HepG2 (cell line): ENCODE data around the gene PLA1A. TPM values are rescaled to one million over a fixed set of nuclear protein-coding genes. Genes with fewer than 3 reads are reported as not detected.

Experiments used
- ATAC-seq: fragments of 200-7000 bp; cut with Tn5 transposase; 3 replicates; pipeline ENCODE4 v1.9.1; 2020; ENCODE audit warnings: mild to moderate bottlenecking, moderate library complexity
- BruUV-seq: library from RNA; stranded (reverse); fragments of 400-500 nt; replicated peaks from 2 replicates; lab custom pipeline; 2021; lab: Mats Ljungman, UMichigan
- CTCF ChIA-PET: fragments of 300-600 bp; formaldehyde crosslinking; extraction: SDS; loops from one replicate; lab custom pipeline; 2021; ENCODE audit warnings: low total read pairs, inconsistent platforms, low intra/inter-chr PET ratio; lab: Yijun Ruan, JAX
- POLR2A ChIA-PET: fragments of 350-600 bp; sonication (Branson Sonifier 250); formaldehyde crosslinking; loops from one replicate; lab custom pipeline; 2020; ENCODE audit warnings: antibody characterized with exemption, inconsistent platforms; lab: Yijun Ruan, JAX
- DNase-seq: peaks from one replicate; pipeline ENCODE4 v3.0.0-alpha.2; 2015; ENCODE audit warnings: low spot score
- FAIRE-seq: peaks from 3 replicates; lab custom pipeline; 2011; peaks lifted over from hg19 to GRCh38; lab: Jason Lieb, UNC
- H2AFZ ChIP-seq: one replicate; pipeline ENCODE4 v1.6.1; 2011; ENCODE audit warnings: low read length, inconsistent platforms
- H3K27ac ChIP-seq: fragments of 300-600 bp; 3 replicates; pipeline ENCODE4 v1.8.0; 2011; ENCODE audit warnings: mixed run types, mild to moderate bottlenecking, mixed read lengths, low read length, inconsistent platforms; ENCODE audit not compliant: insufficient read depth; ENCODE audit errors: extremely low read length
- H3K27me3 ChIP-seq, 2 experiments: fragments of 200-600 bp in 1 of 2; 2 replicates in 1 of 2; 3 replicates in 1 of 2; pipeline versions ENCODE4 v1.6.0 to v1.8.0; 2011; ENCODE audit warnings: low read length in 2 of 2, mild to moderate bottlenecking in 2 of 2, moderate library complexity in 2 of 2, inconsistent platforms in 1 of 2; ENCODE audit not compliant: insufficient read depth in 2 of 2, control insufficient read depth in 1 of 2
- H3K36me3 ChIP-seq, 2 experiments: fragments of 200-600 bp in 1 of 2; replicated peaks in 1 of 2; 2 replicates in 1 of 2; 3 replicates in 1 of 2; pipeline versions ENCODE4 v1.5.1 to v1.8.0; 2011; ENCODE audit warnings: low read length in 2 of 2, inconsistent platforms in 1 of 2; ENCODE audit not compliant: insufficient read depth in 2 of 2, control insufficient read depth in 1 of 2
- H3K4me1 ChIP-seq: 2 replicates; pipeline ENCODE4 v1.5.1; 2012; ENCODE audit warnings: low read length, inconsistent platforms; ENCODE audit not compliant: insufficient read depth
- H3K4me2 ChIP-seq: 2 replicates; pipeline ENCODE4 v1.6.0; 2011; ENCODE audit warnings: low read depth, low read length, inconsistent platforms
- H3K4me3 ChIP-seq, 3 experiments: fragments of 200-600 bp in 1 of 3; sonication (generic), shearing (Covaris generic) in 1 of 3; replicated peaks in 1 of 3; 2 replicates each; pipeline ENCODE4 v1.5.1; 2011 to 2016; ENCODE audit warnings: low read length in 3 of 3, inconsistent platforms in 2 of 3, low read depth in 2 of 3, mild to moderate bottlenecking in 2 of 3, control low read depth in 1 of 3, mixed read lengths in 1 of 3; ENCODE audit not compliant: insufficient read depth in 1 of 3
- H3K79me2 ChIP-seq: one replicate; pipeline ENCODE4 v1.6.1; 2011; ENCODE audit warnings: low read length, inconsistent platforms; ENCODE audit not compliant: insufficient read depth
- H3K9ac ChIP-seq: 2 replicates; pipeline ENCODE4 v1.6.0; 2011; ENCODE audit warnings: mild to moderate bottlenecking, low read depth, low read length, inconsistent platforms; ENCODE audit not compliant: insufficient read depth
- H3K9me3 ChIP-seq: 2 replicates; pipeline ENCODE4 v1.5.1; 2012; ENCODE audit warnings: mild to moderate bottlenecking, low read length
- H4K20me1 ChIP-seq: 2 replicates; pipeline ENCODE4 v1.6.0; 2011; ENCODE audit warnings: inconsistent platforms, mild to moderate bottlenecking, low read length, moderate library complexity; ENCODE audit not compliant: insufficient read depth
- NONO ChIP-seq, 2 experiments: fragments of 450-650 bp in 1 of 2; sonication (generic) in 1 of 2; formaldehyde crosslinking in 1 of 2; IDR thresholded peaks in 1 of 2; conservative IDR thresholded peaks in 1 of 2; 2 replicates each; pipeline versions ENCODE4 v1.6.1 to v1.8.0; 2017 to 2022; ENCODE audit warnings: mild to moderate bottlenecking in 1 of 2, missing genetic modification reagents in 1 of 2, moderate library complexity in 1 of 2
- PAX8 ChIP-seq: sonication (generic); formaldehyde crosslinking; IDR thresholded peaks from 2 replicates; pipeline ENCODE4 v1.8.0; 2022; ENCODE audit warnings: mild to moderate bottlenecking, missing genetic modification reagents, borderline replicate concordance
- POLR2AphosphoS5 ChIP-seq: IDR thresholded peaks from 2 replicates; pipeline ENCODE4 v1.6.1; 2012; ENCODE audit warnings: low read depth, low read length
- SP140L ChIP-seq: sonication (generic); formaldehyde crosslinking; IDR thresholded peaks from 2 replicates; pipeline ENCODE4 v1.4.0; 2020; ENCODE audit warnings: missing genetic modification reagents, borderline replicate concordance
- STAG1 ChIP-seq: sonication (generic); formaldehyde crosslinking; IDR thresholded peaks from 2 replicates; pipeline ENCODE4 v1.4.0; 2020; ENCODE audit warnings: missing genetic modification reagents
- TBL1XR1 ChIP-seq: fragments of 150-350 bp; IDR thresholded peaks from 2 replicates; pipeline ENCODE4 v1.6.1; 2014; ENCODE audit warnings: borderline replicate concordance, low read length; ENCODE audit not compliant: partially characterized antibody
- UBTF ChIP-seq: sonication (generic); formaldehyde crosslinking; IDR thresholded peaks from 2 replicates; pipeline ENCODE4 v1.4.0; 2020; ENCODE audit warnings: mild to moderate bottlenecking, missing genetic modification reagents
- XBP1 ChIP-seq: sonication (generic); formaldehyde crosslinking; IDR thresholded peaks from 2 replicates; pipeline ENCODE4 v1.5.0; 2020; ENCODE audit warnings: missing genetic modification reagents
- ZFAT ChIP-seq: sonication (generic); formaldehyde crosslinking; conservative IDR thresholded peaks from 2 replicates; pipeline ENCODE4 v1.8.1; 2023; ENCODE audit warnings: missing genetic modification reagents, inconsistent platforms
- ZNF296 ChIP-seq: sonication (generic); formaldehyde crosslinking; conservative IDR thresholded peaks from 2 replicates; pipeline ENCODE4 v1.5.0; 2020; ENCODE audit warnings: mild to moderate bottlenecking, missing genetic modification reagents
- ZNF333 ChIP-seq: sonication (generic); formaldehyde crosslinking; IDR thresholded peaks from 2 replicates; pipeline ENCODE4 v1.4.0; 2020; ENCODE audit warnings: mild to moderate bottlenecking, missing genetic modification reagents, borderline replicate concordance
- ZNF367 ChIP-seq: sonication (generic); formaldehyde crosslinking; IDR thresholded peaks from 2 replicates; pipeline ENCODE4 v1.4.0; 2020; ENCODE audit warnings: missing genetic modification reagents, borderline replicate concordance
- ZNF512 ChIP-seq: sonication (generic); formaldehyde crosslinking; IDR thresholded peaks from 2 replicates; pipeline ENCODE4 v1.4.0; 2020; ENCODE audit warnings: mild to moderate bottlenecking, missing genetic modification reagents
- ZNF839 ChIP-seq: sonication (generic); formaldehyde crosslinking; IDR thresholded peaks from 2 replicates; pipeline ENCODE4 v1.4.0; 2020; ENCODE audit warnings: missing genetic modification reagents, mild to moderate bottlenecking, borderline replicate concordance
- WGBS: methylation state at CpG from one replicate; pipeline ENCODE4 v1.1.6; 2017; ENCODE audit warnings: low lambda C conversion rate; 5-methylcytosine and 5-hydroxymethylcytosine counted together
- in situ Hi-C: cut with HindIII; loops from 2 replicates; pipeline ENCODE4 v1.10.0; 2017; ENCODE audit warnings: low pct_unique_long_range_greater_than_20kb; ENCODE audit not compliant: extremely low pct_ligation_motif_present
- intact Hi-C: fragments of 100-400 bp; cut with micrococcal nuclease; formaldehyde crosslinking; loops from one replicate; pipeline ENCODE4 v1.10.0; 2022; ENCODE audit not compliant: unreplicated experiment
- polyA plus RNA-seq, 8 experiments: library from polyadenylated mRNA; depleted of rRNA in 3 of 8; stranded (reverse) in 7 of 8; unstranded in 1 of 8; fragments of >200 nt; fragmentation: Illumina TruSeq in 4 of 8; extraction: Trizol in 4 of 8; gene quantifications; 2 replicates each; pipeline versions ENCODE4 v1.2.1 to v1.2.3, GENCODE V29; 2011 to 2016; ENCODE audit warnings: low read depth in 4 of 8, missing spikeins in 1 of 8, mixed read lengths in 1 of 8; ENCODE audit not compliant: insufficient read depth in 1 of 8
- total RNA-seq, 5 experiments: library from RNA; depleted of rRNA; stranded (reverse); fragments of >200 nt; fragmentation: Illumina TruSeq; extraction: Trizol; gene quantifications; 2 replicates each; pipeline ENCODE4 v1.2.3, GENCODE V29; 2016; ENCODE audit warnings: low read depth in 1 of 5

The PLA1A gene
- total and polyA plus RNA-seq, 2 of the 13 experiments (the other 11 are each of a cell fraction or from before 2014, with no cell fraction given), result 0.11 to 0.18 TPM

GRCh38 chr3:119571230-119571629, 26.5 kb upstream of the PLA1A start (continued):
- no peak for TF ChIP-seq PAX8 (CRISPR knock-in tag)

GRCh38 chr3:119571688-119572087, 26.0 kb upstream of the PLA1A start:
- WGBS, result 17% methylated on average over 5 of the region's 5 CpGs
- Histone ChIP-seq H3K9me3 (no peaks in the 10 kb centered on the region), H3K9ac (no peak overlapping the region), H3K4me2 (no peak overlapping the region), H2AFZ (no peak overlapping the region), H3K79me2 (no peaks in the 10 kb centered on the region), H4K20me1 (no peaks in the 10 kb centered on the region), H3K27me3 (peaks cover 0 to 4% of the 10 kb centered on the region in 2 experiments; a peak in 2 of 5 replicates), H3K36me3 (no peaks in the 10 kb centered on the region), H3K4me1 (no peaks in the 10 kb centered on the region), H3K4me3 (no peak overlapping the region), H3K27ac (no peak overlapping the region)
- ChIA-PET CTCF (no interaction called here), POLR2A (no interaction called here)
- BruUV-seq, result no TSS peak
- FAIRE-seq, result no peak
- no peak for DNase-seq
- in situ Hi-C loops, result no loop called here
- no peak for TF ChIP-seq STAG1 (CRISPR knock-in tag)
- TF ChIP-seq ZNF367 (CRISPR knock-in tag), result no peak
- no peak for ATAC-seq
- intact Hi-C loops, result no loop called here

GRCh38 chr3:119575507-119575906, 22.2 kb upstream of the PLA1A start:
- CTCF ChIA-PET, result no interaction called here
- no TSS peak for BruUV-seq
- no peak for DNase-seq
- no peak for TF ChIP-seq POLR2AphosphoS5
- no peak for TF ChIP-seq ZNF512
- TF ChIP-seq NONO (IDR thresholded peaks at IDR 0.05), result no peak
- no peak for TF ChIP-seq NONO (CRISPR knock-in tag; conservative IDR thresholded peaks at IDR 0.05)
- no peak for TF ChIP-seq UBTF (CRISPR knock-in tag)
- TF ChIP-seq SP140L, result no peak
- no peak for TF ChIP-seq ZNF333 (CRISPR knock-in tag)
- TF ChIP-seq ZNF296, result no peak
- TF ChIP-seq TBL1XR1, result no peak
- TF ChIP-seq ZFAT, result no peak
- TF ChIP-seq XBP1 (CRISPR knock-in tag), result no peak
- TF ChIP-seq ZNF839 (CRISPR knock-in tag), result no peak

More at GRCh38 chr3:119575507-119575906, 22.2 kb upstream of the PLA1A start:
- Histone ChIP-seq H3K9ac (no peak overlapping the region), H3K27me3 (peaks cover 0 to 4% of the 10 kb centered on the region in 2 experiments; a peak in 3 of 5 replicates), H3K9me3 (no peaks in the 10 kb centered on the region), H3K4me3 (no peak overlapping the region), H4K20me1 (no peaks in the 10 kb centered on the region), H3K36me3 (no peaks in the 10 kb centered on the region), H2AFZ (no peak overlapping the region), H3K4me2 (no peak overlapping the region), H3K4me1 (no peaks in the 10 kb centered on the region), H3K79me2 (no peaks in the 10 kb centered on the region), H3K27ac (no peak overlapping the region)
- in situ Hi-C loops (no loop called here), intact Hi-C loops (no loop called here)
- FAIRE-seq (no peak), ATAC-seq (no peak)
- POLR2A ChIA-PET, result no interaction called here
